Heart right ventricle (tissue), 16 donors: ENCODE data around the gene RABAC1. TPM values are rescaled to one million over a fixed set of nuclear protein-coding genes. Genes with fewer than 3 reads are reported as not detected.
"Not testable (repeated sequence)": the region's sequence is repeated elsewhere in the genome, so short reads cannot be mapped to it uniquely, and the experiment has no call there.

Source experiments
- ATAC-seq, 8 donors: fragments of 200-7000 bp; cut with Tn5 transposase; one replicate each; pipeline ENCODE4 v1.9.1; 2020; ENCODE audit warnings: mild to moderate bottlenecking in 8 of 8, moderate library complexity in 8 of 8, moderate number of reproducible peaks in 1 of 8
- DNase-seq, 2 donors: peaks; one replicate each; pipeline ENCODE4 v3.0.0-alpha.2; 2020
- H3K27ac ChIP-seq, 10 donors: fragments of 200-600 bp; sonication (generic) in 2 of 10; one replicate each; pipeline versions ENCODE4 v1.5.0 to v1.8.0; 2020 to 2022; ENCODE audit warnings: mild to moderate bottlenecking in 3 of 10
- H3K27me3 ChIP-seq, 7 donors: fragments of 200-600 bp; one replicate each; pipeline ENCODE4 v1.8.0; 2021 to 2022; ENCODE audit warnings: mild to moderate bottlenecking in 2 of 7
- H3K36me3 ChIP-seq, 9 donors: fragments of 200-600 bp; sonication (generic) in 1 of 9; one replicate each; pipeline versions ENCODE4 v1.5.0 to v1.8.0; 2020 to 2022; ENCODE audit warnings: mild to moderate bottlenecking in 2 of 9
- H3K4me1 ChIP-seq, 9 donors: fragments of 200-600 bp; sonication (generic) in 1 of 9; one replicate each; pipeline versions ENCODE4 v1.5.0 to v1.8.0; 2020 to 2022; ENCODE audit warnings: mild to moderate bottlenecking in 4 of 9
- H3K4me3 ChIP-seq, 10 donors: fragments of 200-600 bp; sonication (generic) in 2 of 10; one replicate each; pipeline versions ENCODE4 v1.5.0 to v1.8.0; 2020 to 2022; ENCODE audit warnings: mild to moderate bottlenecking in 7 of 10, moderate library complexity in 2 of 10
- H3K9me3 ChIP-seq, 11 donors: fragments of 200-600 bp in 10 of 11; sonication (generic) in 2 of 11; one replicate each; pipeline versions ENCODE4 v1.5.0 to v1.8.0; 2013 to 2022; ENCODE audit warnings: mild to moderate bottlenecking in 2 of 11, control low read depth in 1 of 11, moderate library complexity in 1 of 11
- WGBS, 2 donors: extraction: QIAGEN DNeasy Blood & Tissue Kit; methylation state at CpG; one replicate each; pipeline ENCODE4 v1.1.7; 2013; ENCODE audit warnings: inconsistent platforms in 1 of 2; 5-methylcytosine and 5-hydroxymethylcytosine counted together
- intact Hi-C, 10 donors: fragments of 100-400 bp; cut with DNase I; formaldehyde crosslinking; loops; one replicate each; pipeline versions ENCODE4 v1.11.1 to v1.14.2; 2022
- polyA plus RNA-seq, 2 donors: library from polyadenylated mRNA; stranded (reverse); fragments of 200-250 nt; gene quantifications; one replicate each; pipeline ENCODE4 v1.2.3, GENCODE V29; 2013
- total RNA-seq, 10 donors: library from RNA; stranded (reverse); fragmentation: NEBNext Ultra II Directional in 3 of 10; extraction: Animal tissue kit (Norgen Biotek cat#: 25700) in 3 of 10; gene quantifications; one replicate each; pipeline versions ENCODE4 v1.2.1 to v1.2.4, GENCODE V29; 2021 to 2023
- TF ChIP-seq, protein P1 (sequence below), 9 donors: fragments of 200-600 bp; sonication (generic) in 2 of 9; IDR thresholded peaks; one replicate each; pipeline versions ENCODE4 v1.5.0 to v1.8.0; 2021 to 2022; ENCODE audit warnings: antibody characterized with exemption in 9 of 9, mild to moderate bottlenecking in 5 of 9, moderate library complexity in 1 of 9
- donor health status: Arrhythmogenic right ventricular cardiomyopathy.
- donor health status: ischemic (EF 13 %, LVEDD 7.1; RV severe dilation, severe dysfunction).
- donor health status: healthy with polysubstance abuse.
- donor health status: DM: no; HTN: yes; CAD: no.
- donor health status: DM: no; HTN: no; CAD: no.
- donor health status: ischemic (EF 25% LVEDD 6.9; RV normal size, moderate dysfunction).
- donor health status: ischemic (EF 25% LVEDD 5.7; RV mildly dilated, moderate dysfunction).
- donor health status: healthy.
- donor health status: DM: yes; HTN: yes; CAD: no.
- donor health status: Ischemic cardiomyopathy.
- donor health status: ischemic (EF 35%, LVEDD 5.7; RV mildly dilated, moderate dysfunction).
- donor health status: nonischemic (EF 11% LVEDD 7.7; RV severe dilation, severe dysfunction).
- donor health status: DM: yes; HTN: yes; CAD: no.
- donor health status: PGD.
- donor health status: ischemic (EF 29% LVEDD 5.4; RV normal size, mild dysfunction).
- donor health status: nonischemic (EF 23%, LVEDD 6.1; RV moderate dilation, normal function).

RABAC1 gene
- total and polyA plus RNA-seq, 12 donors: 34.5 to 270 (median 54.8) TPM

DNA sequence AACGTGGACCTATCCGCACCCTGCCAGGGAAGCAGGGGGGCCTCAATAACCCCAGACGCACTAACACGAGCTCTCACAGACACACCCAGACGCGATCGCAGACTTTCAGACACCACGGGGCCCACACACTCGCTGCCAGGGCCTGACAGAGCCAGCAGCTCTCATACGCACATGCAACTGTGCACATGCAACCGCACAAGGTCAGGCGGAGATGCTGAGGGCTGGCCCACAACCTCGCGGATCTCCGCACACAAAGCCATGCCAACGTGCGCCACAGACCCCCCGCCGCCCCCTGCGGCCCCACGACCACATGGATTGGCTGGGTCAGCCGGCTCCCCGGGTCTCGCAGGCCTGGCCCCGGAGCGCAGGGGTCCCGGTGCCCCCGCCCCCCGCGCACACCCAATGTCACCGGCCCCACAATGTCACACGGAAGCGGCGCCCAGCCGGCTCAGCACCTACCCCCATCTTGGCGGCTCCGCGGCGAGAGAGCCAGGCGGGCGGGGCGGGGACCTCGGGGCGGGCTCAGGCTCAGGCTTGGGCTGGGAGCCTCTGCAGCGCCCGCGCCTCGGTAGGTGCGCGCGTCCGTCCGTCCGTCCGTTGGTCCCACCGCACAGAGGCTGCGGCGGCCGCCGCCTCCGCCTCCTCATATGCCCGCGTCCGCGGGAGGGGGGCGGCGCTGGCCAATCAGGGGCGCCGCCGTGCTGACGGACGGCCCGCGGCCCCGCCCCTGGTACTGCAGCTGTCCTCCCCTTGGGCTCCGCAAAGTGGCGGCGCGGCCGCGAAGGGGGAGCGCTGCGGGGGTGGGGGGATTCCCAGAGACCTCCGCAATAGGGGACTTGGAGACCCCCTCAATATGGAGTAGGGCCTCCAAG is 34.7 kb upstream of the RABAC1 start, which contains the start of gene ATP1A3:
Gene ATP1A3 (minus strand): TSS at position 619 of the 872 bp plus-strand sequence. CDS start 154 bp downstream, at position 465.
- TF ChIP-seq, protein P1, sequence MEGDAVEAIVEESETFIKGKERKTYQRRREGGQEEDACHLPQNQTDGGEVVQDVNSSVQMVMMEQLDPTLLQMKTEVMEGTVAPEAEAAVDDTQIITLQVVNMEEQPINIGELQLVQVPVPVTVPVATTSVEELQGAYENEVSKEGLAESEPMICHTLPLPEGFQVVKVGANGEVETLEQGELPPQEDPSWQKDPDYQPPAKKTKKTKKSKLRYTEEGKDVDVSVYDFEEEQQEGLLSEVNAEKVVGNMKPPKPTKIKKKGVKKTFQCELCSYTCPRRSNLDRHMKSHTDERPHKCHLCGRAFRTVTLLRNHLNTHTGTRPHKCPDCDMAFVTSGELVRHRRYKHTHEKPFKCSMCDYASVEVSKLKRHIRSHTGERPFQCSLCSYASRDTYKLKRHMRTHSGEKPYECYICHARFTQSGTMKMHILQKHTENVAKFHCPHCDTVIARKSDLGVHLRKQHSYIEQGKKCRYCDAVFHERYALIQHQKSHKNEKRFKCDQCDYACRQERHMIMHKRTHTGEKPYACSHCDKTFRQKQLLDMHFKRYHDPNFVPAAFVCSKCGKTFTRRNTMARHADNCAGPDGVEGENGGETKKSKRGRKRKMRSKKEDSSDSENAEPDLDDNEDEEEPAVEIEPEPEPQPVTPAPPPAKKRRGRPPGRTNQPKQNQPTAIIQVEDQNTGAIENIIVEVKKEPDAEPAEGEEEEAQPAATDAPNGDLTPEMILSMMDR (IDR thresholded peaks at IDR 0.05): no peak
- DNase-seq (peak; percentile 66 to 74), ATAC-seq (peak; percentile 56 to 79 (median 66))
- intact Hi-C loops: loop anchor here in 2 of 10 donors (10.0 kb wide), 1 partner anchor 81 kb away; the partner anchor contains the start of genes GRIK5 (in 2 of the 2) and ZNF574 (in 2 of the 2)
- H3K9me3 ChIP-seq: no peaks in the 10 kb centered on the region
- peaks cover 0 to 37% (median 19%) of the 10 kb centered on the region in 9 donors for H3K4me1 ChIP-seq
- H3K36me3 ChIP-seq: no peaks in the 10 kb centered on the region
- peak within 1 kb of the TSS; percentile 48 to 78 (median 66) for H3K4me3 ChIP-seq
- 0 to 1% methylated on average over 76 to 80 of the region's 84 CpGs for WGBS, 2 donors
- H3K27me3 ChIP-seq: peaks cover 3 to 70% (median 65%) of the 10 kb centered on the region in 7 donors
- peak within 1 kb of the TSS; percentile 49 to 98 (median 90) for H3K27ac ChIP-seq

DNA sequence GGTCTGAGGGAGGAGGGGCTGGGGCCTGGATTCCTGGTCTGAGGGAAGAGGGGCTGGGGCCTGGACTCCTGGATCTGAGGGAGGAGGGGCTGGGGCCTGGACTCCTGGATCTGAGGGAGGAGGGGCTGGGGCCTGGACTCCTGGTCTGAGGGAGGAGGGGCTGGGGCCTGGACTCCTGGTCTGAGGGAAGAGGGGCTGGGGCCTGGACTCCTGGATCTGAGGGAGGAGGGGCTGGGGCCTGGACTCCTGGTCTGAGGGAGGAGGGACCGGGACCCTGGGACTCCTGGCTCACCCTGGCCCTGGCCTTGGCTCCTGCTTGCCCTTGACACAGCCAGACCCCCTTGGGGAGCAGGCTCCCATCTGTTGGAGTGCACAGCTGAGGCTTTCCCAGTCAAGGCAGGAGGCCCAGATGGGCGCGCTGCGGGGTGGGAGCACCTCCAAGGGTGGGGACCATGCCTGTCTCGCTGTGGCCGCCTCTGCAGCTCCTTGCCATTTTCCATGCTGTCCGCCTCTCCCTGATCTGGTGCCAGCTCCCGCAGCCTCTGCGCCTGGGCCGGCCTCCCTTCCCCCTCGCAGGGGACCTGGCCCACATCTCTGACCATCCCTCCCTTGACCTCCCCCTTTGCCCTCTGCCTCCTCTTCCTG is 32.9 kb upstream of the RABAC1 start:
- intact Hi-C loops: loop anchor here in 2 of 10 donors (10.0 kb wide), 1 partner anchor 83 kb away; the partner anchor contains the start of genes GRIK5 (in 2 of the 2) and ZNF574 (in 2 of the 2)
- Histone ChIP-seq H3K4me3 (peak overlapping the region in 8 of 10 donors; percentile 12 to 78 (median 66)), H3K27me3 (peaks cover 3 to 53% (median 48%) of the 10 kb centered on the region in 7 donors), H3K27ac (peak overlapping the region in 8 of 10 donors; percentile 55 to 98 (median 78)), H3K4me1 (peaks cover 0 to 22% (median 8%) of the 10 kb centered on the region in 9 donors)
- H3K36me3 ChIP-seq, H3K9me3 ChIP-seq: not testable (repeated sequence)
- DNase-seq (peak; percentile 26 to 46), ATAC-seq (peak in 4 of 8 donors; percentile 0 to 13 (median 6))
- 45 to 49% methylated on average over 11 of the region's 11 CpGs for WGBS, 2 donors

- H3K4me3 ChIP-seq: peak overlapping the region in 3 of 10 donors; percentile 17 to 31 (median 24)
- WGBS, 2 donors: 20 to 25% methylated on average over 15 of the region's 15 CpGs
Observed at GRCh38 chr19:41991025-41991424, 31.9 kb upstream of the RABAC1 start.

DNA sequence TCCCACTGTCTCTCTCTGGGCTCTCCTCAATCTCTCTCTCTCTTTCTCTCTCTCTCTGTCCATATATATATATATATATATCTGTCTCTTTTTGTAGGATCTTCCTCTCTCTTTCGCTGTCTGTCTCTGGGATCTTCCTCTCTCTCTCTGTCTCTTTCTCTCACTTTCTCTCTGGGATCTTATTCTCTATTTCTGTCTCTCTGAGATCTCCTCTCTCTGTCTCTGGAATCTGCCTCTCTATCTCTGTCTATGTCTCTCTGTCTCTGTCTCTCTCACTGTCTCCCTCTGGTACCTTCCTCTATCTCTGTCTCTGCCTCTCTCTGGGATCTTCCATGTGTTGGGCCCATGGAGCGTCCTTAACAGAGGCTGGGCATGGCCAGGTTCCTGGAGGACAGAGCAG is 31.5 kb upstream of the RABAC1 start:
- DNase-seq: no peak
- Histone ChIP-seq H3K27me3 (peaks cover 3 to 38% (median 34%) of the 10 kb centered on the region in 7 donors), H3K4me1 (peaks cover 0 to 22% (median 8%) of the 10 kb centered on the region in 9 donors), H3K27ac (peak overlapping the region in 7 of 10 donors; percentile 45 to 98 (median 82)), H3K36me3 (peaks cover 0 to 23% (median 0%) of the 10 kb centered on the region in 9 donors), H3K9me3 (no peaks in the 10 kb centered on the region), H3K4me3 (no peak overlapping the region)
- intact Hi-C loops: loop anchor here in 2 of 10 donors (10.0 kb wide), 1 partner anchor 84 kb away; the partner anchor contains the start of genes GRIK5 (in 2 of the 2) and ZNF574 (in 2 of the 2)
- WGBS, 2 donors: 65 to 68% methylated on average over 2 of the region's 2 CpGs
- TF ChIP-seq, protein P1 (IDR thresholded peaks at IDR 0.05): no peak
- ATAC-seq: no peak

More at GRCh38 chr19:41991025-41991424, 31.9 kb upstream of the RABAC1 start:
- peak; percentile 30 to 82 (median 60) for ATAC-seq
- peak; percentile 71 to 79 for DNase-seq
- H3K4me1 ChIP-seq: peaks cover 0 to 22% (median 8%) of the 10 kb centered on the region in 9 donors
- H3K27ac ChIP-seq: peak overlapping the region in 9 of 10 donors; percentile 22 to 98 (median 81)
- peaks cover 0 to 19% (median 0%) of the 10 kb centered on the region in 9 donors for H3K36me3 ChIP-seq
- H3K27me3 ChIP-seq: peaks cover 3 to 43% (median 38%) of the 10 kb centered on the region in 7 donors
- no peaks in the 10 kb centered on the region for H3K9me3 ChIP-seq
- intact Hi-C loops: loop anchor here in 2 of 10 donors (10.0 kb wide), 1 partner anchor 84 kb away; the partner anchor contains the start of genes GRIK5 (in 2 of the 2) and ZNF574 (in 2 of the 2)
- TF ChIP-seq, protein P1 (IDR thresholded peaks at IDR 0.05): no peak
